ENCODE data around the gene RHOH. TPM values are rescaled to one million over a fixed set of nuclear protein-coding genes. Genes with fewer than 3 reads are reported as not detected.

The RHOH gene
- total and polyA plus RNA-seq, 9 of the 15 experiments (the other 6 are each of a cell fraction or from before 2014, with no cell fraction given): 14.3 to 37.7 (median 23.2) TPM

GRCh38 chr4:40238700-40239548 is 42.1 kb downstream of the RHOH start (continued):
- TF ChIP-seq POLR2B (IDR thresholded peaks at IDR 0.05; ENCODE audit: low read depth, partially characterized antibody): peak; percentile 86
- TF ChIP-seq GTF2A2 (tag; IDR thresholded peaks at IDR 0.05): no peak
- no peak for TF ChIP-seq HDAC8 (tag; IDR thresholded peaks at IDR 0.05)
- TF ChIP-seq POLR2AphosphoS5 (IDR thresholded peaks at IDR 0.05; ENCODE audit: control insufficient read depth, insufficient read depth, low read depth, low read length): peak; percentile 61
- peak; percentile 19; the same call in 1 of the 2 replicates for TF ChIP-seq MXI1 (IDR thresholded peaks at IDR 0.05; ENCODE audit: low read depth, low read length)
- TF ChIP-seq, protein P1, sequence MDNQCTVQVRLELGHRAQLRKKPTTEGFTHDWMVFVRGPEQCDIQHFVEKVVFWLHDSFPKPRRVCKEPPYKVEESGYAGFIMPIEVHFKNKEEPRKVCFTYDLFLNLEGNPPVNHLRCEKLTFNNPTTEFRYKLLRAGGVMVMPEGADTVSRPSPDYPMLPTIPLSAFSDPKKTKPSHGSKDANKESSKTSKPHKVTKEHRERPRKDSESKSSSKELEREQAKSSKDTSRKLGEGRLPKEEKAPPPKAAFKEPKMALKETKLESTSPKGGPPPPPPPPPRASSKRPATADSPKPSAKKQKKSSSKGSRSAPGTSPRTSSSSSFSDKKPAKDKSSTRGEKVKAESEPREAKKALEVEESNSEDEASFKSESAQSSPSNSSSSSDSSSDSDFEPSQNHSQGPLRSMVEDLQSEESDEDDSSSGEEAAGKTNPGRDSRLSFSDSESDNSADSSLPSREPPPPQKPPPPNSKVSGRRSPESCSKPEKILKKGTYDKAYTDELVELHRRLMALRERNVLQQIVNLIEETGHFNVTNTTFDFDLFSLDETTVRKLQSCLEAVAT (IDR thresholded peaks at IDR 0.05): peak in 1 of 2 experiments; percentile 11; a peak in 2 of 4 replicates
- TF ChIP-seq HSF4 (CRISPR knock-in tag; IDR thresholded peaks at IDR 0.05; ENCODE audit: borderline replicate concordance): peak; percentile 13; the same call in 1 of the 2 replicates
- peak; percentile 94 for TF ChIP-seq L3MBTL2 (IDR thresholded peaks at IDR 0.05)
- peak; percentile 97 for TF ChIP-seq ATF7 (IDR thresholded peaks at IDR 0.05)
- TF ChIP-seq E2F6 (IDR thresholded peaks at IDR 0.05; ENCODE audit: borderline replicate concordance in 1 of 2, extremely low read depth in 1 of 2, insufficient read depth in 1 of 2, insufficient read length in 1 of 2, low read depth in 1 of 2, low read length in 1 of 2, poor library complexity in 1 of 2, severe bottlenecking in 1 of 2): peak in 1 of 2 experiments; percentile 72
- TF ChIP-seq UBTF (IDR thresholded peaks at IDR 0.05; ENCODE audit: borderline replicate concordance in 1 of 2, low read depth in 2 of 2, low read length in 2 of 2): no peak
- peak; percentile 79 for TF ChIP-seq MEIS2 (IDR thresholded peaks at IDR 0.05; ENCODE audit: partially characterized antibody)
- TF ChIP-seq ZNF41 (CRISPR knock-in tag; conservative IDR thresholded peaks at IDR 0.05): no peak
- TF ChIP-seq CSDE1 (IDR thresholded peaks at IDR 0.05): no peak; a peak in 1 of 4 replicates
- peak; percentile 61; the same call in 1 of the 2 replicates for TF ChIP-seq TEAD4 (IDR thresholded peaks at IDR 0.05; ENCODE audit: low read length)
- no peak for TF ChIP-seq TEAD4 (CRISPR knock-in tag; IDR thresholded peaks at IDR 0.05; ENCODE audit: borderline replicate concordance)
- TF ChIP-seq NUFIP1 (IDR thresholded peaks at IDR 0.05; ENCODE audit: partially characterized antibody): no peak
- peak; percentile 67 for TF ChIP-seq SUPT5H (IDR thresholded peaks at IDR 0.05)
- TF ChIP-seq RNF2 (IDR thresholded peaks at IDR 0.05): peak; percentile 66
- TF ChIP-seq CTBP1 (IDR thresholded peaks at IDR 0.05; ENCODE audit: borderline replicate concordance): peak; percentile 51; the same call in 1 of the 2 replicates
- peak; percentile 96 for TF ChIP-seq CEBPB (tag; IDR thresholded peaks at IDR 0.05)
- TF ChIP-seq PURB (CRISPR knock-in tag; IDR thresholded peaks at IDR 0.05; ENCODE audit: low read depth): no peak

Measured in K562 (cell line).